Measurements from ENCODE around the gene IL22RA2. TPM values are rescaled to one million over a fixed set of nuclear protein-coding genes. Genes with fewer than 3 reads are reported as not detected.

The IL22RA2 gene
- total RNA-seq, 1 experiment from 2014 or later, result not detected

DNA sequence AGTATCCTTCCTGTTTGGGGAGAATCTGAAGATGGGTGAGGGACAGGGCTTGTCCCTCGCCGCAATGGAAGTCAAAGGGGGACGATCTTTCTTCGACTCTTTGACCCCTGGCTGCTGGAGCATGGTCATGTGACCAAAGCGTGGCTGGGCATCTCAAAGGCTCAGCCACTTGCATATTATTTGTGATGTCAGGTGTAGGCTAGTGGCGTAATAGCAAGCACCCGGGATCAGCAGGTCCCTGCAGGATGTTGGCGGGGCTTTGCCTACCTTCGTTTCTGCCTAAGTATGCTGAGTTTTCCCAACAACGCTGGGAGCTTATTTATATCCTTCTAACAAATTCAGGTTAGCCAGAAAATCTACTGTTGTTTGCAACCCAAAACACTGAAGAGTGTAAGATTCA, 78.4 kb downstream of the IL22RA2 start:
- H3K9me3 Mint-ChIP-seq, result 0 out of 5 replicates have a peak, but pooled peaks cover 0 to 3% of the 10 kb centered on the region in 2 experiments
- Histone ChIP-seq H3K9me3 (ENCODE audit: control insufficient read depth, low read depth, low read length) (no peaks in the 10 kb centered on the region), H3K79me1 (ENCODE audit: insufficient read depth, low read depth, low read length, poor library complexity, severe bottlenecking) (no peaks in the 10 kb centered on the region), H3K56ac (ENCODE audit: insufficient read length, low read depth, low read length) (no peak overlapping the region), H3K23ac (ENCODE audit: insufficient read length, low read depth, low read length) (no peak overlapping the region), H3K27ac (ENCODE audit: insufficient read length, low read depth, low read length) (no peak overlapping the region), H3K4me1 (ENCODE audit: insufficient read depth, low read length) (no peaks in the 10 kb centered on the region), H2BK120ac (ENCODE audit: low read depth, low read length, poor library complexity, severe bottlenecking) (no peak overlapping the region), H4K5ac (ENCODE audit: insufficient read length, low read depth, low read length) (no peak overlapping the region), H4K91ac (ENCODE audit: insufficient read length, low read depth, low read length) (no peak overlapping the region), H4K8ac (replicated peaks; ENCODE audit: insufficient read length, low read depth, low read length) (no peak overlapping the region), H3T11ph (ENCODE audit: low read length) (no peak overlapping the region), H3K14ac (ENCODE audit: insufficient read depth, low read length) (no peak overlapping the region), H3K9ac (ENCODE audit: extremely low read depth, insufficient read length, low read length) (no peak overlapping the region), H4K20me1 (ENCODE audit: control insufficient read depth, insufficient read depth, insufficient read length) (no peaks in the 10 kb centered on the region), H2AFZ (ENCODE audit: low read length) (no peak overlapping the region), H3K23me2 (ENCODE audit: insufficient read length, low read depth, low read length, poor library complexity, severe bottlenecking) (no peaks in the 10 kb centered on the region), H3K27me3 (ENCODE audit: insufficient read depth, low read length) (no peaks in the 10 kb centered on the region; the same call in 1 of the 2 replicates), H3K4me2 (ENCODE audit: insufficient read depth, insufficient read length, low read length) (no peak overlapping the region), H3K79me2 (ENCODE audit: insufficient read depth, low read length) (no peaks in the 10 kb centered on the region), H2BK15ac (ENCODE audit: low read depth, low read length) (no peak overlapping the region), H3K4ac (ENCODE audit: low read depth, low read length) (no peak overlapping the region), H3K18ac (ENCODE audit: insufficient read length, low read depth, low read length) (no peak overlapping the region), H2BK12ac (ENCODE audit: insufficient read length, low read depth, low read length) (no peak overlapping the region), H2AK5ac (ENCODE audit: insufficient read length, low read length) (no peak overlapping the region), H2BK20ac (ENCODE audit: low read depth, low read length, poor library complexity, severe bottlenecking) (no peak overlapping the region), H2BK5ac (ENCODE audit: insufficient read length, low read length) (no peak overlapping the region)
- no peaks in the 10 kb centered on the region; a peak in 1 of 7 replicates for H3K36me3 Mint-ChIP-seq (ENCODE audit: insufficient read depth in 1 of 3, low read depth in 3 of 3)
- no peak overlapping the region for H3K4me3 Mint-ChIP-seq
- peaks cover 14 to 16% of the 10 kb centered on the region in 2 experiments for H3K4me1 Mint-ChIP-seq
- WGBS (ENCODE audit: extremely low coverage, insufficient read length, low lambda C conversion rate), result no CpG with 5 or more reads among the region's 10 CpGs
- DNase-seq, result no peak
- TF ChIP-seq, protein P1, sequence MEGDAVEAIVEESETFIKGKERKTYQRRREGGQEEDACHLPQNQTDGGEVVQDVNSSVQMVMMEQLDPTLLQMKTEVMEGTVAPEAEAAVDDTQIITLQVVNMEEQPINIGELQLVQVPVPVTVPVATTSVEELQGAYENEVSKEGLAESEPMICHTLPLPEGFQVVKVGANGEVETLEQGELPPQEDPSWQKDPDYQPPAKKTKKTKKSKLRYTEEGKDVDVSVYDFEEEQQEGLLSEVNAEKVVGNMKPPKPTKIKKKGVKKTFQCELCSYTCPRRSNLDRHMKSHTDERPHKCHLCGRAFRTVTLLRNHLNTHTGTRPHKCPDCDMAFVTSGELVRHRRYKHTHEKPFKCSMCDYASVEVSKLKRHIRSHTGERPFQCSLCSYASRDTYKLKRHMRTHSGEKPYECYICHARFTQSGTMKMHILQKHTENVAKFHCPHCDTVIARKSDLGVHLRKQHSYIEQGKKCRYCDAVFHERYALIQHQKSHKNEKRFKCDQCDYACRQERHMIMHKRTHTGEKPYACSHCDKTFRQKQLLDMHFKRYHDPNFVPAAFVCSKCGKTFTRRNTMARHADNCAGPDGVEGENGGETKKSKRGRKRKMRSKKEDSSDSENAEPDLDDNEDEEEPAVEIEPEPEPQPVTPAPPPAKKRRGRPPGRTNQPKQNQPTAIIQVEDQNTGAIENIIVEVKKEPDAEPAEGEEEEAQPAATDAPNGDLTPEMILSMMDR (conservative IDR thresholded peaks at IDR 0.05), result no peak
- no peak overlapping the region for H3K27ac Mint-ChIP-seq
- peaks cover 1% of the 10 kb centered on the region; the same call in 1 of the 2 replicates for H3K27me3 Mint-ChIP-seq (ENCODE audit: low read depth)
